HG03060 (cell line): ENCODE data around the gene COASY.

Experiments used
- ATAC-seq: cut with Tn5 transposase; IDR thresholded peaks from one replicate; pipeline ENCODE4 v1.9.1; 2021; ENCODE audit warnings: low read depth, moderate number of reproducible peaks; ENCODE audit not compliant: unreplicated experiment

Gene COASY

GRCh38 chr17:42561897-42562387, at the start of gene COASY:
Gene COASY, plus strand, starts transcription at chr17:42562148. Its CDS starts 475 bp downstream, at chr17:42562623.
- no peak for ATAC-seq

- no peak for ATAC-seq
These were observed 49.7 kb upstream of the COASY start for GRCh38 chr17:42512246-42512645.

GRCh38 chr17:42512733-42513251, 49.2 kb upstream of the COASY start:
- ATAC-seq: no peak

GRCh38 chr17:42513686-42514085, 48.3 kb upstream of the COASY start:
- ATAC-seq: no peak

GRCh38 chr17:42514279-42514678, 47.7 kb upstream of the COASY start:
- no peak for ATAC-seq

GRCh38 chr17:42514867-42515266, 47.1 kb upstream of the COASY start:
- ATAC-seq: no peak

GRCh38 chr17:42517516-42517915, 44.4 kb upstream of the COASY start:
- ATAC-seq: no peak

- ATAC-seq: no peak
These were observed 43.7 kb upstream of the COASY start for GRCh38 chr17:42518046-42518754.

- no peak for ATAC-seq
These were observed 43.0 kb upstream of the COASY start for GRCh38 chr17:42518755-42519545.

- ATAC-seq: no peak
These were observed 42.1 kb upstream of the COASY start for GRCh38 chr17:42519546-42520491.

GRCh38 chr17:42520540-42520951, 41.4 kb upstream of the COASY start:
- no peak for ATAC-seq

GRCh38 chr17:42521036-42521435, 40.9 kb upstream of the COASY start:
- ATAC-seq: no peak

GRCh38 chr17:42521666-42522262, 40.2 kb upstream of the COASY start:
- ATAC-seq: no peak

- no peak for ATAC-seq
These were observed 39.6 kb upstream of the COASY start for GRCh38 chr17:42522263-42522790.

GRCh38 chr17:42522798-42523278, 39.1 kb upstream of the COASY start:
- no peak for ATAC-seq

- no peak for ATAC-seq
These were observed 36.7 kb upstream of the COASY start for GRCh38 chr17:42525221-42525620.

GRCh38 chr17:42526031-42526444, 35.9 kb upstream of the COASY start:
- no peak for ATAC-seq

GRCh38 chr17:42527932-42528331, 34.0 kb upstream of the COASY start:
- ATAC-seq: no peak

- no peak for ATAC-seq
These were observed 32.9 kb upstream of the COASY start for GRCh38 chr17:42529061-42529460.
